CD4-positive, alpha-beta T cell (primary cell): Measurements from ENCODE around the gene EPB41L4A. TPM values are rescaled to one million over a fixed set of nuclear protein-coding genes. Genes with fewer than 3 reads are reported as not detected.

Experiments
- ATAC-seq: fragments of 200-7000 bp; cut with Tn5 transposase; one replicate; pipeline ENCODE4 v1.10.0; 2022; ENCODE audit warnings: mild to moderate bottlenecking; ENCODE audit not compliant: poor library complexity
- CTCF ChIA-PET: fragments of 350-600 bp; sonication (Branson Sonifier 250); formaldehyde crosslinking; loops from one replicate; lab custom pipeline; 2021; ENCODE audit warnings: antibody characterized with exemption, inconsistent platforms; lab: Charles Lee
- POLR2A ChIA-PET: fragments of 350-600 bp; sonication (Branson Sonifier 250); formaldehyde crosslinking; loops from one replicate; lab custom pipeline; 2021; ENCODE audit warnings: antibody characterized with exemption, inconsistent platforms; lab: Charles Lee
- DNase-seq, 14 experiments: peaks; one replicate each; pipeline ENCODE4 v3.0.0-alpha.2; 2013 to 2020; ENCODE audit warnings: mixed read lengths in 2 of 14
- H3K27ac ChIP-seq, 2 donors: one replicate each; pipeline versions ENCODE4 v1.5.1 to v1.7.0; 2013; ENCODE audit warnings: low read length in 2 of 2, low read depth in 1 of 2, mild to moderate bottlenecking in 1 of 2
- H3K27me3 ChIP-seq, 2 experiments: 1 replicate in 1 of 2; 2 replicates in 1 of 2; pipeline versions ENCODE4 v1.6.1 to v1.7.0; 2013; ENCODE audit warnings: low read length in 2 of 2, control low read depth in 1 of 2, mild to moderate bottlenecking in 1 of 2, moderate library complexity in 1 of 2; ENCODE audit not compliant: insufficient read depth in 2 of 2, control insufficient read depth in 1 of 2
- H3K36me3 ChIP-seq: one replicate; pipeline ENCODE4 v1.6.1; 2013; ENCODE audit warnings: low read length, control low read depth; ENCODE audit not compliant: insufficient read depth
- H3K4me1 ChIP-seq: one replicate; pipeline ENCODE4 v1.6.1; 2013; ENCODE audit warnings: low read length, control low read depth; ENCODE audit not compliant: insufficient read depth
- H3K4me3 ChIP-seq: one replicate; pipeline ENCODE4 v1.5.1; 2013; ENCODE audit warnings: mild to moderate bottlenecking, low read length, moderate library complexity
- H3K9me3 ChIP-seq, 2 experiments: 1 replicate in 1 of 2; 2 replicates in 1 of 2; pipeline versions ENCODE4 v1.6.1 to v1.7.0; 2013; ENCODE audit warnings: low read length in 2 of 2, mild to moderate bottlenecking in 2 of 2, control low read depth in 1 of 2, moderate library complexity in 1 of 2; ENCODE audit not compliant: control insufficient read depth in 1 of 2, insufficient read depth in 1 of 2
- H3K27ac Mint-ChIP-seq: one replicate; pipeline ENCODE4 v1.8.0; 2020; ENCODE audit warnings: mixed read lengths
- H3K27me3 Mint-ChIP-seq: one replicate; pipeline ENCODE4 v1.8.0; 2021; ENCODE audit warnings: mixed read lengths
- H3K36me3 Mint-ChIP-seq: one replicate; pipeline ENCODE4 v1.8.0; 2021; ENCODE audit warnings: low read depth, mixed read lengths
- H3K4me1 Mint-ChIP-seq: one replicate; pipeline ENCODE4 v1.8.0; 2021; ENCODE audit warnings: low read depth, mixed read lengths
- H3K4me3 Mint-ChIP-seq: one replicate; pipeline ENCODE4 v1.8.0; 2020; ENCODE audit warnings: mild to moderate bottlenecking, mixed read lengths
- H3K9me3 Mint-ChIP-seq: one replicate; pipeline ENCODE4 v1.8.0; 2020; ENCODE audit warnings: mixed read lengths
- intact Hi-C, 2 experiments: fragments of 100-400 bp; cut with DNase I in 1 of 2; cut with micrococcal nuclease in 1 of 2; formaldehyde crosslinking; loops; one replicate each; pipeline versions ENCODE4 v1.15.1 to v1.9.0; 2023 to 2025; cut with DNase I, micrococcal nuclease
- total RNA-seq, 174 experiments: library from RNA in 2 of 174; stranded (reverse) in 2 of 174; gene quantifications; one replicate each; pipeline ENCODE4 v1.2.3 and lab custom pipeline; 2021 to 2026
- TF ChIP-seq, protein P1 (sequence below): fragments of 200-600 bp; IDR thresholded peaks from one replicate; pipeline ENCODE4 v1.8.0; 2022; ENCODE audit warnings: antibody characterized with exemption, mild to moderate bottlenecking

The EPB41L4A gene
- total RNA-seq, 2 experiments from 2014 or later = 0.08 TPM; not detected in 1

DNA sequence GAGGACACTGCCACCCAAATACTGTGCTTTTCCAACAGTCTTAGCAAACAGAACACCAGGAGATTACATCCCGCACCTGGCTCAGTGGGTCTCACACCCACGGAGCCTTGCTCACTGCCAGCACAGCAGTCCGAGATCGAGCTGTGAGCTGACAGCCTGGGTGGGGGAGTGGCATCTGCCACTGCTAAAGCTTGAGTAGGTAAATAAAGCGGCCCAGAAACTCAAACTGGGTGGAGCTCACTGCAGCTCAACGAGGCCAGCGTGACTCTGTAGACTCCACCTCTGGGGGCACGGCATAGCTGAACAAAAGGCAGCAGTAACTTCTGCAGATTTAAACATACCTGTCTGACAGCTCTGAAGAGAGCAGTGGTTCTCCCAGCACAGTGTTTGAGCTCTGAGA, 28.8 kb downstream of the EPB41L4A start:
- no peak overlapping the region for H3K27ac Mint-ChIP-seq
- intact Hi-C loops = no loop called here
- no peak for ATAC-seq

DNA sequence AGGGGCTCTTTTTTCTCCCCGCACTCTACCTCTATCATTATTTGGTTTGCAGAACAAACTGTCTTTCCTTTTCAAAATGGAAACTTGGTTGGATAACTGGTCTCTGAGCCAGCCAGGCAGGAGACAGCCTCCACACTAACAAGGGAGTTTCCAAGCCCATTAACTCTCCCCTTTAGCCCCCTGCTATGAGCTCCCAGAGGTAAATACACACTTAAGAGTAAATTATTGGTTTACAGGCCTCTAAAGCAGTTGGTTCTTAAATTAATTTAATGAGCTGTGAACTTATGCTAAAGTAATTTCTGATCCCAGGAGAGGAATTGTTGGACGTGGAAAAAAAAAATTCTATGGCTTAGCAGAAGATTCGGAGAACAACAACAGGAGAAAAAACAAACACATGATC, 30.3 kb downstream of the EPB41L4A start:
- TF ChIP-seq, protein P1, sequence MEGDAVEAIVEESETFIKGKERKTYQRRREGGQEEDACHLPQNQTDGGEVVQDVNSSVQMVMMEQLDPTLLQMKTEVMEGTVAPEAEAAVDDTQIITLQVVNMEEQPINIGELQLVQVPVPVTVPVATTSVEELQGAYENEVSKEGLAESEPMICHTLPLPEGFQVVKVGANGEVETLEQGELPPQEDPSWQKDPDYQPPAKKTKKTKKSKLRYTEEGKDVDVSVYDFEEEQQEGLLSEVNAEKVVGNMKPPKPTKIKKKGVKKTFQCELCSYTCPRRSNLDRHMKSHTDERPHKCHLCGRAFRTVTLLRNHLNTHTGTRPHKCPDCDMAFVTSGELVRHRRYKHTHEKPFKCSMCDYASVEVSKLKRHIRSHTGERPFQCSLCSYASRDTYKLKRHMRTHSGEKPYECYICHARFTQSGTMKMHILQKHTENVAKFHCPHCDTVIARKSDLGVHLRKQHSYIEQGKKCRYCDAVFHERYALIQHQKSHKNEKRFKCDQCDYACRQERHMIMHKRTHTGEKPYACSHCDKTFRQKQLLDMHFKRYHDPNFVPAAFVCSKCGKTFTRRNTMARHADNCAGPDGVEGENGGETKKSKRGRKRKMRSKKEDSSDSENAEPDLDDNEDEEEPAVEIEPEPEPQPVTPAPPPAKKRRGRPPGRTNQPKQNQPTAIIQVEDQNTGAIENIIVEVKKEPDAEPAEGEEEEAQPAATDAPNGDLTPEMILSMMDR = no peak
- Histone ChIP-seq H3K9me3 (peaks cover 0 to 4% of the 10 kb centered on the region in 2 experiments), H3K27me3 (peaks cover 0 to 4% of the 10 kb centered on the region in 2 experiments), H3K4me1 (no peaks in the 10 kb centered on the region), H3K4me3 (no peak overlapping the region), H3K27ac (no peak overlapping the region), H3K36me3 (no peaks in the 10 kb centered on the region)
- intact Hi-C loops = no loop called here
- ChIA-PET POLR2A (no interaction called here), CTCF (no interaction called here)
- H3K36me3 Mint-ChIP-seq = no peaks in the 10 kb centered on the region
- no peak overlapping the region for H3K27ac Mint-ChIP-seq
- no peaks in the 10 kb centered on the region for H3K4me1 Mint-ChIP-seq
- DNase-seq (no peak), ATAC-seq (no peak)
- H3K9me3 Mint-ChIP-seq = peaks cover 2% of the 10 kb centered on the region
- H3K4me3 Mint-ChIP-seq = no peak overlapping the region
- peaks cover 29% of the 10 kb centered on the region for H3K27me3 Mint-ChIP-seq

More for the DNA sequence above, 28.8 kb downstream of the EPB41L4A start:
- Mint-ChIP-seq H3K4me1 (no peaks in the 10 kb centered on the region), H3K36me3 (no peaks in the 10 kb centered on the region), H3K9me3 (peaks cover 2% of the 10 kb centered on the region), H3K4me3 (no peak overlapping the region), H3K27me3 (peaks cover 29% of the 10 kb centered on the region)
- H3K36me3 ChIP-seq = no peaks in the 10 kb centered on the region
- H3K4me3 ChIP-seq = no peak overlapping the region
- TF ChIP-seq, protein P1 = no peak
- peaks cover 0 to 4% of the 10 kb centered on the region in 2 experiments for H3K9me3 ChIP-seq
- ChIA-PET POLR2A (no interaction called here), CTCF (no interaction called here)
- peaks cover 0 to 4% of the 10 kb centered on the region in 2 experiments for H3K27me3 ChIP-seq
- no peak for DNase-seq
- H3K4me1 ChIP-seq = no peaks in the 10 kb centered on the region
- H3K27ac ChIP-seq = no peak overlapping the region

DNA sequence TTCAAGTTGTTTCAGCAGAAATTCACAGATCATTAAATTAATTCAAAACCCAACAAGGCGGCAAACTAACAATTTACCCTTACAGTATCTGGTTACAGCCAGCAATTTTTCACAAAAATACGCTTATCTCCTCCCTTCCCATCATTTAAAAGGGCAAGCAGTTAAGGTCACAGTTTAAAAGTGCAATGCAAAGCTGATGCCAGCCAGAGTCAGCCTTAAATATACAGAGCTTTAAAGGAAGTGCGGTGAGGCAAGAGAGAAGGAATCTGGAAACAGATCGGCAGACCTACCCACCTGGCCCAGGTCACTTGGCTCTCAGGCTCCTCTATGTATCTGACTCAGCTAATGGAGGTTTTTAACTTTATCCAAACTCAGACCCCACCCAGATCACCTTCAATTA, 31.0 kb downstream of the EPB41L4A start:
- Histone ChIP-seq H3K4me1 (no peaks in the 10 kb centered on the region), H3K4me3 (no peak overlapping the region), H3K27ac (no peak overlapping the region), H3K36me3 (no peaks in the 10 kb centered on the region), H3K9me3 (peaks cover 0 to 4% of the 10 kb centered on the region in 2 experiments), H3K27me3 (peaks cover 0 to 4% of the 10 kb centered on the region in 2 experiments)
- H3K4me1 Mint-ChIP-seq = no peaks in the 10 kb centered on the region
- H3K27ac Mint-ChIP-seq = no peak overlapping the region
- ChIA-PET POLR2A (no interaction called here), CTCF (no interaction called here)
- DNase-seq = no peak
- H3K4me3 Mint-ChIP-seq = no peak overlapping the region
- peaks cover 26% of the 10 kb centered on the region for H3K27me3 Mint-ChIP-seq
- peaks cover 2% of the 10 kb centered on the region for H3K9me3 Mint-ChIP-seq
- no peaks in the 10 kb centered on the region for H3K36me3 Mint-ChIP-seq
- TF ChIP-seq, protein P1 = no peak
- no peak for ATAC-seq
- intact Hi-C loops = no loop called here
